ENCODE measurements around the gene ADAMTS19.

The ADAMTS19 gene

DNA sequence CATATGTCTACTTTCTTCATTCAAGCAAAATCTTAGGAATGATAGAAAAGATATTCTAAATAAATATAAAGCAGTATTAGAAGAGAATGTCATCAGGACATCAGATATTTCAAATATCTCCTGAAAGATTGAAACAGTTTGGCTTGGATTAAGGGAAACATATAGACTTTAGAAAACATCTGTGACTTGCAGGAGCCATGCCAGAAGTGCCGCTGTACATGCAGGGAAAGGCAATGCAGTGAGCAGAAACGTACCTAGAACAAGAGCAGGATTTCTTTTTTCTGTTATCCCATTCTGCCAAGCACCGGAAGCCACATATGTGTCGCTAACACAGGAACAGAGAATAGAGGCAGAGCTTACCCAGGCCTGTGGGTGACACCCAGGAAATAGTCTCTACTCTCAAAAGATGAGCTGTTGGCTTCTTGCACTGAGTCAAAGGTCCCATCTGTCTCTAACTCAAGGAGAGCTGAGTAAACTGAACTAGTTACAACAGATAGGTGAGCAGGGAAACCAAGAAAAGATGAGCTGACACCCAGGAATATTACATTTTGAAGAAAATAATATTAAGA, 5.8 kb downstream of the ADAMTS19 start:
- DNase-seq (ENCODE audit: low read depth in 2 of 2), result no peak

DNA sequence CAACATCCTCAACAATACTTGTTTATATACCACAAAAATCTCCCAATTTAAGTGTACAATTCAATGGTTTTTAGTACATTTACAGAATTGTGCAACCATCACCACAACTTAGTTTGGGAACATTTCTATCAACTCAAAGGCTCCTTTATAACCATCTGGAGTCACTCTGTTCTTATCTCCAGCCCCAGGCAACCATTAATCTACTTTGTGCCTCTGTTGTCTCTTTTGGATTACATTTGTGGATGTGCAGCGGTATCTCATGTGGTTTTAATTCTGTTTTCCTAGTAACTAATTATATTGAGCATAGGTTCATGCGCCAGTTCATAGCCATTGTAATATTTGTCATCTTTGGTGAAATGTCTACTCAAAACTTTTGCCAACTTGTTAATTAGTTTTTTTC, 14.4 kb downstream of the ADAMTS19 start:
- no peak for DNase-seq (ENCODE audit: low read depth in 2 of 2)

DNA sequence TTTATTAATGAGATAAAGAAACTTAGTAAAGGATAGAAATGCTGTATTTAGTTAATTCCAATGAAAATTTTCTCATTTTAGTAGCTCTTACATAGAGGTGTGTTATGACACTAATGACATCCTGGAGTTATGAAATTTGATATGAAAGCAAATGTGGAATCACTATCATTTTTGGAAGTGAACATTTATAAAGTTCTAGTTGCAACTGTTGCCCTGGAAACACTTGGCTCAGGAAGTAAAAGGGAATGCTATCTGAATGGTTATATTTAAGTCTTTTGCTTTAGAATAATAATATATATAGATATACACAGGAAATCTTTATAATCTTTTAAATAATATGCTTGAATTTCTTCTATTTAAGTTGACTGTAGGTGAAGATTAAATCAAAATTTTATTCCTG, 16.7 kb downstream of the ADAMTS19 start:
- DNase-seq (ENCODE audit: low read depth in 2 of 2), result no peak

DNA sequence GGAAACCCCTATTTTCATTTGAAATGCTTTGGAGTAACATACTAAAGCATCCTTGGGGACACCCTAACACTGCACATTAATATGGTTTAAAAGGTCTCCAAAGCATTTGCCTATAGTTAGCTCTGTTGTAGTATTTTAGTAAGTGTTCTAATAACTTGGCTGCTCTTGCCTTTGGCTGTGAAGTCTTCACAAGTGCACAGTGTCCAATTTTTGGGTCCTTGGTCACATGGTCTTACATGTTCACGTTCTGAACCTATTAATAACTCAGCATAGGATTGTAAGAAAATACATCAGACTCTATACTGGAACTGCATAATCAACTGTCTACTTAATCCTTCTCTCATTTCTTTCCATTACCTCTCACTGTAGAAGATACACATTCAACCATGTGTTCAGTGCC, 17.4 kb downstream of the ADAMTS19 start:
- no peak for DNase-seq (ENCODE audit: low read depth in 2 of 2)

- DNase-seq (ENCODE audit: low read depth in 2 of 2), result no peak
These were observed 21.1 kb downstream of the ADAMTS19 start for GRCh38 chr5:129481161-129481560.

DNA sequence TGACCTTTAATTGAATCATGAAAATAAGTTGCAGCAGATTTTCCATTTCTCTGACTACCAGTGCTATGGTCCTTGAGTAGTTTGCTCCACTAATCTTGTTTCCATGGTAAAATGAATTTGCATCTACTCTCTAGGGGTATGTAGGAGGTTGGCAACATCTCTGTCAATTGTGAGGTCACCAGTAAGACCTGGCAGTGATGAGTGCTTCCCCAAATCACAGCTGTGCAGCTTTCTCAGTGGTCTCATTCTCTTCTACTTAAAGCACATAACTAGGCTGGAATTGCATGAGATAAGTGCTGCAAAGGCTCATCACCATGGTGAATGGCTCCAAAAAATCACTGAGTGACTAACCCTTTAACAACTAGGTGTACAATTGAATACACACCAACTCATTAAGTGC, 36.3 kb downstream of the ADAMTS19 start:
- no peak for DNase-seq (ENCODE audit: low read depth in 2 of 2)

- no peak for DNase-seq (ENCODE audit: low read depth in 2 of 2)
These were observed 36.9 kb downstream of the ADAMTS19 start for GRCh38 chr5:129496864-129497595.

DNA sequence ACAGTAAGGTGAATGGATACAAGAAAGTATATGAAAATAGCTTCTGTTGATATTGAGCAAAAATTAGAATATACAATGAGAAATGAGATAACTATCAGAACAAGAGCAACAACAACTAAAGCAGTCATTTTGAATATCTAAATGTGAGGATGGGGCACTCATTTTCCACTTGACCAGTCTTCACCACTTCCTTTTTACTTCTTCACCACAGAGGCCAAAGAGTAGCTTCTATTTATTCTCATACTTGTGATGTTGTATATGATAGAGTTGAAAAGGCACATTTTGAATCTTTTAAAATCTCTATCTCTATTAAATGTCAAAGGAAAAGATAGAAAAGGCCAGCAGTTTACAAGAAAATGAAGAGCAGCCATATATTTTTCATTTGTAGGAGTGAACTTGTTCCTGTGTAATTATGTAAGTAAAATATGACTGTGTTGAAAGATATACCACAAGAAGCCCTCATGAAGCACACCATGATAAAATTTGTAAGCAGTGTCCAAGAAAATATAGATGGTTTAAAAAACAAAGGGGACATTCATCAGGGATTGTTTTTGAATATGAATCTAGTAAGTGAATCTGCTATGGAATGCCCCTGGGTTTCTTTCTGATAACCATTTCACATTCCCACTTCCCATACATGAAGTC, 39.2 kb downstream of the ADAMTS19 start:
- no peak for DNase-seq (ENCODE audit: low read depth in 2 of 2)

GRCh38 chr5:129500101-129500500, 40.0 kb downstream of the ADAMTS19 start:
- DNase-seq (ENCODE audit: low read depth in 2 of 2), result no peak

- DNase-seq (ENCODE audit: low read depth in 2 of 2), result no peak
These were observed 46.0 kb downstream of the ADAMTS19 start for GRCh38 chr5:129506086-129506485.

DNA sequence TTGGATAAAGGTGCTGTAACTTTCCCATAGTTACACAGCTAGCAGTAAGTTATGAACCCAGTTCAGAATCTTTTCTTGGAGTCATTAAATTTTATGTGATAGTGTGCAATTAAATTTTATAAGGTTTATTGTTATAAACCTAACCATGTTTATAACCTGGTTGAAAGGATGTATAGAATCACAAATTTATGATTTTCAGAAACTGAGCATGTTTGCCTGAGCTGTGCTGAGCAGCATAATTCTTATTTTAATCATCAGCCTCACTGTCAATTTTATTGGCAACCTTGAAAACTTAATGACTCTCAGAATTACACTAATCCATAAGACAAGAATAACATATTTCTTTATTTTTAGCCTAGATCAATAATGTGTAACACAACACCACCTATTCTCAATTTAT, 46.9 kb downstream of the ADAMTS19 start:
- DNase-seq (ENCODE audit: low read depth in 2 of 2), result no peak

GRCh38 chr5:129507527-129507926, 47.4 kb downstream of the ADAMTS19 start:
- no peak for DNase-seq (ENCODE audit: low read depth in 2 of 2)

- DNase-seq (ENCODE audit: low read depth in 2 of 2), result no peak
These were observed 48.5 kb downstream of the ADAMTS19 start for GRCh38 chr5:129508606-129509005.

DNA sequence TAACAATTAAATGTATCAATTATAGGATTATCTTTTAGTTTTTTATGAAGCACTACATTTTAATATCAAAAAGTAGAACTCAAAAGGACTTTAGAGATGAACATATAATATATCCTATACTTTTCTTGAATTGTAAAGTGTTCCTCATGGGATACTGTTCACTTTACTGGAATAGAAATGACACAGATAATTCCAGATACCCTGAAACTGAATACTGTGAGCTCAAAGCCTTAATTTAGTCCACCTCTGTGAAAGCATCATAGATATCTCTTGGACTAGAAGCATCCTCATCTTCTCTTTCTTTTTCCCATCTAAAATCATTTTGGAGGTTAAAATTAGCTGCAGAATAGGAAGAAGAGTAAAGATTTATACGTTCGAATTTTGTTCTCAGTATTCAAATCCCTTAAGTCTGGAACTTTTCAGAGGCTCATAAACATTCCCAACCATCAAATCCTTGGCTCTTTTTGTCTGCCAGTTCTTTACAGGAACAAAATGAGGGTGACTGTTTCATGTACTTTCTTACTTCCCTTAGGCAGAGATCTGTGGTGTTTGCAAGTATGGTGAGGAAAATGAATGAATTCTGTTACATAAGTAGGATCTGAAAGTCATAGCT, 49.4 kb downstream of the ADAMTS19 start:
- no peak for DNase-seq (ENCODE audit: low read depth in 2 of 2)

GRCh38 chr5:129511291-129511690, 51.2 kb downstream of the ADAMTS19 start:
- DNase-seq (ENCODE audit: low read depth in 2 of 2), result no peak

GRCh38 chr5:129541051-129541450, 81.0 kb downstream of the ADAMTS19 start:
- no peak for DNase-seq (ENCODE audit: low read depth in 2 of 2)

DNA sequence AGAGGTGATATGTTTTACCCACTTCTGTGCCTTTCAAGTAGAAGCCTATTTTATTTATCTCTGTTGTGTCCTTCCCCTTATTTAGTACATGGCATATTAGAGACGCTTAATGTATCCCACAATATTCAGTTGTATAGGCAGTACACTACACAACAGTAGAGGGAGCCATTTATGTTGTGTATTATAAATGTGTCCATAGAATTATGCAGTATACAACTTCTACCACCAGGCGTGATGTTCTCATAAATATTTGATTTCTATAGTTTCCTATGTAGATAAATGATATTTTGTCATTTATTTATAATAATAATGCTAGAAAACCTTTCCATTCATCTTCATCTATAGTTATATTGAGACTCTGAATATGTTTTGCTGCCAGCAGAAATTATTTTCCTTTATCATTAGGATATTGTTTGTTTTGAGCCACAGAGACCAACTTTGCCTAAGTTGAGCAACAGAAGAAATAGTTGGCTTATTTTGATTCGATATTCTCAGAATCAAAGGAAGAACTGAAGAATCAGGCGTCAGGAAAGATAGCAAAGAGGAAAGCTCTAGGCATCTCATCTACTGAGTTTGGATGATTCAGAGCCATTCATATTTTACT, 81.7 kb downstream of the ADAMTS19 start:
- no peak for DNase-seq (ENCODE audit: low read depth in 2 of 2)

DNA sequence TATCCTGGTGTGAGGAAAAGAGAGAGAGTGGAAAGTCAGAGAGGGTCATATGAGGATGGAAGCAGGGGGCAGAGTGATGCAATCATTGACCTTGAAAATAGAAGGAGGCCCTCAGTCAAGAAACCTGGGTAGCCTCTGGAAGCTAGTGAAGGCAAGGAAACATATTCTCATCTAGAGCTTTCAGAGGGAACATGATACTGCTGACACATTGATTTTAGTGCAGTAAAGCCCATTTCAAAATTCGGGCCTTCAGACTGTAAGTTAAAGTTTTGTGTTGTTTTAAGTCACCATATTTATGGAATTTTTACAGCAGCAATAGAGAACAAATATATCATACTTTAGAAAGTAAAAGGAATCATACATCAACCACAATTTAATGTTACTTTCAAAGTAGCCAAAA, 87.0 kb downstream of the ADAMTS19 start:
- no peak for DNase-seq (ENCODE audit: low read depth in 2 of 2)

- DNase-seq (ENCODE audit: low read depth in 2 of 2), result no peak
These were observed 94.2 kb downstream of the ADAMTS19 start for GRCh38 chr5:129554134-129554904.

DNA sequence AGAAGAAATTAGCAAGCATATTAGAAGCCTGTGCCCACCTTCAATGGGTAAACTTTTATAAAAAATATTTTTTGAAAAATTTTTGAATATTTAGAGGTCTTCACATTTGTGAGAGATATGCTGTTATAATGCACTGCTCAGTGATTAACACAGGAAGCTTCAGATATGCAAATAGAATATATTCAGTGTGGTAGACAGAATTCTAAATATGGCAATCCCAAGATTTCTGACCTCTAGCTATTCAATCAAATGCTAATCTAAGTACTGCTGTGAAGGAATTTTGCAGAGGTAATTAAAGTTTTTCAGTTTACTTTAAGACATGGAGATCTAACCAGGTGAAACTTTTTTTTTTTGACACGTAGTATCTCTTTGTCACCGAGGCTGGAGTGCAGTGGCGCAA, 103.5 kb downstream of the ADAMTS19 start:
- DNase-seq (ENCODE audit: low read depth in 2 of 2), result no peak

DNA sequence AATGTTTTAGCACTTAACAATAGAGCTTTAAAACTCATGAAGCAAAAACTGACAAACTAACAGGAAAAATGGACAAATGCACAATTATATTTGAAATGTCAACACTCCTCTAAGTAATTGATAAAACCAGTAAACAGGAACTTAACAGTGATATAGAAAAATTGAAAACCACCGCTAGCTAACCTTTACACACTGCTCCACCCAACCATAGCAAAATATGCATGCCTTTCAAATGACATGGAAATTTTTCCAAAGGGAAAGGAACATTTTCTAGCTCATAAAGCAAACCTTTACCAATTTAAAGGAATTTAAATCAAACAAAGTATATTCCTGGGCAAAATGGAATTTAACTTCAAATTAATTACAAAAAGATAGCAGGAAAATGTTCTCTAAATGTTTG, 109.2 kb downstream of the ADAMTS19 start:
- no peak for DNase-seq (ENCODE audit: low read depth in 2 of 2)

DNA sequence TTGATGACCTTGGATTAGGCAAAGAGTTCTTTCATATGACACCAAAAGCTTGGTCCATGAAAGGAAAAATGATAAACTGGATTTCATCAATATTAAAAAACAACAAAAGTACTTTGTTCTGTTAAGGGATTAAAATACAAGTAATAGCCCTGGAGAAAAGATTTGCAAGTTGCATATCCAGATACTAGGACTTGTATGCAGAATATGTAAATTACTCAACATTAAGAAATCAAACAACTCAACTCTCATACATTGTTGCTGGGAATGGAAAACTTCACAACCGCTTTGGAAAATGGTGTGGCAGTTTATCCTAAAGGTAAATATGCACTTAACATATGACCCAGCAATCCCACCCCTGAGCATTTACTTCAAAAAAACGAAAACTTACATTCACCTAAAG, 112.0 kb downstream of the ADAMTS19 start:
- DNase-seq (ENCODE audit: low read depth in 2 of 2), result no peak

Measured in activated CD4-positive, alpha-beta T cell treated with anti-CD3 and anti-CD28 coated beads for 24 hours (primary cell).